GM06990 (cell line): ENCODE measurements around the gene SLC44A5.

Experiments used
- DNase-seq: peaks from one replicate; pipeline ENCODE4 v3.0.0-alpha.2; 2011; ENCODE audit not compliant: insufficient read length; ENCODE audit errors: extremely low read depth
- H3K27me3 ChIP-seq: replicated peaks from 2 replicates; pipeline ENCODE4 v1.6.0; 2011; ENCODE audit warnings: low read length; ENCODE audit not compliant: control insufficient read depth, insufficient read depth
- H3K36me3 ChIP-seq: 2 replicates; pipeline ENCODE4 v1.5.1; 2011; ENCODE audit warnings: low read length; ENCODE audit not compliant: control insufficient read depth, insufficient read depth
- H3K4me3 ChIP-seq: replicated peaks from 2 replicates; pipeline ENCODE4 v1.5.1; 2011; ENCODE audit warnings: low read depth, mild to moderate bottlenecking, control low read depth, low read length
- CTCF ChIP-seq: IDR thresholded peaks from 2 replicates; pipeline ENCODE4 v1.5.1; 2011; ENCODE audit warnings: low read length, control low read depth, mild to moderate bottlenecking, inconsistent platforms; ENCODE audit not compliant: insufficient read depth, poor library complexity, severe bottlenecking

The SLC44A5 gene

GRCh38 chr1:75587692-75588091 is 23.2 kb downstream of the SLC44A5 start:
- TF ChIP-seq CTCF = no peak
- no peak for DNase-seq
- Histone ChIP-seq H3K4me3 (no peak overlapping the region), H3K36me3 (no peaks in the 10 kb centered on the region), H3K27me3 (no peaks in the 10 kb centered on the region)

GRCh38 chr1:75583282-75583681 is 27.6 kb downstream of the SLC44A5 start:
- no peaks in the 10 kb centered on the region for H3K27me3 ChIP-seq
- DNase-seq = no peak
- no peak overlapping the region for H3K4me3 ChIP-seq
- TF ChIP-seq CTCF = no peak
- no peaks in the 10 kb centered on the region for H3K36me3 ChIP-seq

- no peak for TF ChIP-seq CTCF
- Histone ChIP-seq H3K4me3 (no peak overlapping the region), H3K27me3 (no peaks in the 10 kb centered on the region), H3K36me3 (no peaks in the 10 kb centered on the region)
- no peak for DNase-seq
Observed at GRCh38 chr1:75582725-75583261, 28.1 kb downstream of the SLC44A5 start.

- no peak overlapping the region for H3K4me3 ChIP-seq
- no peaks in the 10 kb centered on the region for H3K27me3 ChIP-seq
- DNase-seq = no peak
- no peak for TF ChIP-seq CTCF
- H3K36me3 ChIP-seq = no peaks in the 10 kb centered on the region
Observed at GRCh38 chr1:75579046-75579445, 31.9 kb downstream of the SLC44A5 start.

GRCh38 chr1:75575837-75576236 is 35.1 kb downstream of the SLC44A5 start:
- Histone ChIP-seq H3K27me3 (no peaks in the 10 kb centered on the region), H3K36me3 (no peaks in the 10 kb centered on the region), H3K4me3 (no peak overlapping the region)
- DNase-seq = no peak
- TF ChIP-seq CTCF = no peak

GRCh38 chr1:75567191-75567590 is 43.7 kb downstream of the SLC44A5 start:
- no peak for TF ChIP-seq CTCF
- no peaks in the 10 kb centered on the region for H3K36me3 ChIP-seq
- DNase-seq = no peak
- H3K4me3 ChIP-seq = no peak overlapping the region
- H3K27me3 ChIP-seq = no peaks in the 10 kb centered on the region
